Suppressor macrophage (primary cell): ENCODE data around the gene ACIN1.
"Not testable (repeated sequence)": the region's sequence is repeated elsewhere in the genome, so short reads cannot be mapped to it uniquely, and the experiment has no call there.

ENCODE experiments used
- DNase-seq, 4 experiments: peaks; one replicate each; pipeline ENCODE4 v3.0.0-alpha.2; 2020 to 2022

Gene ACIN1

GRCh38 chr14:23041729-23042128 is 53.2 kb downstream of the ACIN1 start:
- no peak for DNase-seq

- DNase-seq = no peak
Observed at GRCh38 chr14:23040100-23040499, 54.8 kb downstream of the ACIN1 start.

GRCh38 chr14:23035303-23036144 is 59.4 kb downstream of the ACIN1 start:
- DNase-seq = peak in 1 of 4 experiments; percentile 12

GRCh38 chr14:23034498-23035302 is 60.2 kb downstream of the ACIN1 start, which contains the start of gene PSMB5:
TSS of gene PSMB5 (minus strand) at chr14:23034900. CDS start at chr14:23034881, 19 bp downstream.
- DNase-seq = peak; percentile 93 to 97 (median 95)

- DNase-seq = peak in 2 of 4 experiments; percentile 16 to 28
Observed at GRCh38 chr14:23033801-23034497, 61.0 kb downstream of the ACIN1 start.

GRCh38 chr14:23033251-23033727 is 61.6 kb downstream of the ACIN1 start:
- no peak for DNase-seq

GRCh38 chr14:23030936-23031335 is 64.0 kb downstream of the ACIN1 start:
- no peak for DNase-seq

GRCh38 chr14:23028799-23029198 is 66.1 kb downstream of the ACIN1 start:
- DNase-seq = peak in 3 of 4 experiments; percentile 21 to 48 (median 26)

- DNase-seq = no peak
Observed at GRCh38 chr14:23025151-23025814, 69.7 kb downstream of the ACIN1 start.

- no peak for DNase-seq
Observed at GRCh38 chr14:23024612-23025075, 70.3 kb downstream of the ACIN1 start.

- no peak for DNase-seq
Observed at GRCh38 chr14:23023795-23024152, 71.2 kb downstream of the ACIN1 start.

- DNase-seq = no peak
Observed at GRCh38 chr14:23023022-23023794, 71.7 kb downstream of the ACIN1 start.

GRCh38 chr14:23021889-23022442 is 73.0 kb downstream of the ACIN1 start:
- DNase-seq = no peak

- no peak for DNase-seq
Observed at GRCh38 chr14:23021434-23021833, 73.5 kb downstream of the ACIN1 start.

- DNase-seq = no peak
Observed at GRCh38 chr14:23020143-23021128, 74.5 kb downstream of the ACIN1 start.

GRCh38 chr14:23018107-23018506 is 76.8 kb downstream of the ACIN1 start:
- DNase-seq = no peak

- DNase-seq = no peak
Observed at GRCh38 chr14:23017091-23017490, 77.8 kb downstream of the ACIN1 start.

GRCh38 chr14:23015618-23016017 is 79.3 kb downstream of the ACIN1 start:
- peak in 3 of 4 experiments; percentile 20 to 37 (median 34) for DNase-seq

GRCh38 chr14:23013749-23014054 is 81.2 kb downstream of the ACIN1 start:
- not testable (repeated sequence) for DNase-seq
